Measurements from ENCODE around the gene MEIOC. TPM values are rescaled to one million over a fixed set of nuclear protein-coding genes. Genes with fewer than 3 reads are reported as not detected.

Gene MEIOC
- under 1 TPM in 1 of 4 donors, not detected in 3; 0.17 TPM for total RNA-seq

DNA sequence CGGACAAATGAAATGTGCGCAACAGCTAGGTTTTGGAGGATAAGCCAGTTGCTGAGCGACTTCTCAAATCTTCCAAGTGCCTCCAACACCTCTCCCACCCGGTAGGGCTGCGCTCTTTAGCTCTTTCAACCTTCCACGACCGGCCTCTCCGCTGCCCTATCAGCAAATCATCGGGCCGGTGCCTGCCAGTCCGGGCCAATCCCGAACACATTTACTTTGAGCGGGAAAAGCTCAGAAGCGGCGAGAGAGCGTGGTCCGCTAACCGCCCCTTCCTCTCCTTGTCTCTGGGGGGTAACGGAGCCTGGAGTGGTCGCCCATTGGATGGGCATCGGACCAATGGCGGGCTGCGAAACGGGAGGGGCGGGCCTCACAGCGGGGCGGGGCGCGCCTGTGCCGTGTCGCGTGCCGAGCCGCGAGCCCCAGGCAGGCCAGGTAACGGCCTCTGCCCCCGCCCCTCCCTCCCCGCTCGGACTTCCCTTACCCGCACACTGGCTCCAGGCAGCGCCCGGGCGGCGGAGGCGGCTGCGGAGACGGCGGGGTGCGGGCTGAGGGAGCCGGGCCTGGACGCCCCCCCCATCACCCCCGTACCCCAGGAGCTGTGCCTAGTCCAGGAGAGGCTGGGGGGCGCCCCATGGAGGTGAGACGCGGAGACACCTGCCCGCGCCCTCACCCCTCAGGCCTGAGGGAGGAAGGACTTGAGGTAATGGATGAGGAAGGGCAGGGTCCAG, at the start of gene MEIOC:
Gene MEIOC (plus strand): TSS at position 486 of the 728 bp plus-strand sequence. CDS start 146 bp downstream, at position 632.
- intact Hi-C loops (cut with DNase I; ENCODE audit: low total_unique reads): no loop called here
- no peak for DNase-seq (ENCODE audit: low spot score in 2 of 2)
- 13 to 22% methylated on average over 22 to 28 of the region's 57 CpGs for WGBS, 2 donors
- TF ChIP-seq, protein P1, sequence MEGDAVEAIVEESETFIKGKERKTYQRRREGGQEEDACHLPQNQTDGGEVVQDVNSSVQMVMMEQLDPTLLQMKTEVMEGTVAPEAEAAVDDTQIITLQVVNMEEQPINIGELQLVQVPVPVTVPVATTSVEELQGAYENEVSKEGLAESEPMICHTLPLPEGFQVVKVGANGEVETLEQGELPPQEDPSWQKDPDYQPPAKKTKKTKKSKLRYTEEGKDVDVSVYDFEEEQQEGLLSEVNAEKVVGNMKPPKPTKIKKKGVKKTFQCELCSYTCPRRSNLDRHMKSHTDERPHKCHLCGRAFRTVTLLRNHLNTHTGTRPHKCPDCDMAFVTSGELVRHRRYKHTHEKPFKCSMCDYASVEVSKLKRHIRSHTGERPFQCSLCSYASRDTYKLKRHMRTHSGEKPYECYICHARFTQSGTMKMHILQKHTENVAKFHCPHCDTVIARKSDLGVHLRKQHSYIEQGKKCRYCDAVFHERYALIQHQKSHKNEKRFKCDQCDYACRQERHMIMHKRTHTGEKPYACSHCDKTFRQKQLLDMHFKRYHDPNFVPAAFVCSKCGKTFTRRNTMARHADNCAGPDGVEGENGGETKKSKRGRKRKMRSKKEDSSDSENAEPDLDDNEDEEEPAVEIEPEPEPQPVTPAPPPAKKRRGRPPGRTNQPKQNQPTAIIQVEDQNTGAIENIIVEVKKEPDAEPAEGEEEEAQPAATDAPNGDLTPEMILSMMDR (IDR thresholded peaks at IDR 0.05): no peak
- no peak within 1 kb of the TSS for H3K4me3 ChIP-seq (ENCODE audit: low read depth, poor library complexity, severe bottlenecking)

DNA sequence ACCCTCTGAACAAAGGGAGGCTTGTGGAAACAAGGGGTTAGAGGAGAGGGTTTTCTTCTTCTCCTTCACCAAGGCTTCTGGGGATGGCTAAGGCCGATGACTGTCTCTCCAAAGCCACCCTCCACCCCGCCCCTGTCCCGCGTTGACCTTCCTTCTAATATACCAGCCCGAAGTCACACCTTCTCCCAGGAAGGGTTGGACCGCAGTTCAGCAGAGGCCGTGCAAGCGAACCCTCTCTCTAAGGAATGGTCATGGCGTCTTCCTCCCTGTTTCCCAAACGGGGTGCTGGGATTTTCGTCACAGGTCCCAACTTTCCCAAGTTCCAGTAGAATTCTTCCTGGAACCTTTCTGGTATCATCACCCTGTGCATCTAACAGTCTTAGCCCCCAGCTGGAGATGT, 49.6 kb upstream of the MEIOC start:
- no peak for DNase-seq (ENCODE audit: low spot score in 2 of 2)
- intact Hi-C loops (cut with DNase I; ENCODE audit: low total_unique reads): no loop called here
- no peak overlapping the region for H3K4me3 ChIP-seq (ENCODE audit: low read depth, poor library complexity, severe bottlenecking)
- WGBS, 2 donors: 96 to 98% methylated on average over 11 of the region's 11 CpGs
- no peak for TF ChIP-seq POLR2A (IDR thresholded peaks at IDR 0.05)
- TF ChIP-seq, protein P1 (IDR thresholded peaks at IDR 0.05): no peak

DNA sequence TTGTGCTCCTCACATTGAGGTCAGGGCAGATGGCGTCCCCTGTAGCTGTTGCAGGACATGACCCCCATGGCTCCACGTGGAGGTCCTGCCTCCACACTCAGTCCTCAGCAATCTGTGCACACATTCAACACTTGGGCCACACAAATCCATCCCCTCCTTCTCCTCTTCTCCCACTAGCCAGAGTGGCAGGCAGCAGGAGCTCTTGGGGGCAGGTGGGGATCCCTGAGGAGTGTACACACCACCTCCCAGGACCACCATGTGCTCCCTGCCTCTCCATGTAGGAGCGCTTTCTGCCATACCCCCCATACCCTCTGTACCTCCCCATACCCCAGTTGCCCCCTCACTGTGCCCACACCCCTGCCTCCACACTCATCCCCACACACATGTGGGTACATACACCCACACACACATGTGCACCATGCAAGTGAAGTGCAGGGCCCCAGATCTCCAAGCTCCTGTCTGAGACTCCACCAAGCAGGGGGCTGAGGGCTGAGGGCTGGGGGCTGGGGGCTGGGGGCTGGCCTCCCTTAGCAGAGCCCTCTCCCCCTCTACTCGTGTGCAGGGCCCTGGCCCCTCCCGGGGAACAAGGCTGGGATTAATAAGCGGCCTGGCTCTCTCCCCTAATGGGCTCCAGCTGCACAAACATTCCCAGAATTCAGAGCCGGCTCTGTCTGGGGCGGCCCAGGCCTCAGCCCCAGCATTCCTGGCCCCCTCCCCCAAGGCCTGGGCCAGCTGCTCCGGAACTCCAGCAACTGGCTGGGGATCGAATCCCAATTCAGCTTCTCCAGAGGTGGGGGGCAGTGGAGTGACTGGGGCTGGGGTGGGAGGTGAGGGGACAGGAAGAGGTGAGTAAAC, 48.2 kb upstream of the MEIOC start:
- TF ChIP-seq, protein P1 (IDR thresholded peaks at IDR 0.05): no peak
- no peak for TF ChIP-seq POLR2A (IDR thresholded peaks at IDR 0.05)
- H3K4me3 ChIP-seq (ENCODE audit: low read depth, poor library complexity, severe bottlenecking): no peak overlapping the region
- 57 to 66% methylated on average over 9 to 10 of the region's 10 CpGs for WGBS, 2 donors
- intact Hi-C loops (cut with DNase I; ENCODE audit: low total_unique reads): no loop called here
- DNase-seq (ENCODE audit: low spot score in 2 of 2): no peak

DNA sequence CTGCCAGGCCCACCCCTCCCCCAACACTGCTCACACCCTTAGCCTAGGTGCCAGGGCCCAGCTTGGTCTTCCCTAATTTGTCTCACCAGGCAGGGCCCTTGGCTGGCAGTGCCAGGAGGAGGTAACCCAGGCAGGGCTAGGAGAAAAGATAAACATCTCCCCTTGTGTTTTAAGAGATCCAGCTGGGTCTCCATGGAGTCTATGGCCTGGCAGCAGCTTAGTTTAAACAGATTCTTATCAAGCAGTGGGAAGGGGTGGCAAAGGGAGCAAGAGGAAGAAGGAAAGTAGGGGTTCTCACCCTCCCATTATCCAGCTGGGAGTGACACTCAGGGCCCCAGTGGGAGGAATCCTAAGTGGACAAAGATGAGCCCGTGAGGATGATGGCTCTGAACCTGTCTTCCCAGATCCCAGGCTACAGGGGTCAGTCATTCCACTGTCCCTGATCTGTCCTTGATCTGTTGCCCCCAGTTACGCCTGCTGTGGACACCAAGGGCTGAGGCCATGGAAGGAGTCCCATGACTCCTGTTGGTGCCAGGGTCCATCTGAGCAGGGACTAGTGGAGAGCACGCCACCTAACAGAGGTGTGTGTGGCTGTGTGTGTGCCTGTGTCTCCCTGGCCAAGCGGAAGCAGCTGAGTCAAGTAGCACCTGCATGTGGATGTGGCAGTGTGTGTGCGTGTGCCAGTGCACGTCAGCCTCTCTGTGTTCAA, 47.4 kb upstream of the MEIOC start:
- intact Hi-C loops (cut with DNase I; ENCODE audit: low total_unique reads): no loop called here
- DNase-seq (ENCODE audit: low spot score in 2 of 2): no peak
- TF ChIP-seq, protein P1 (IDR thresholded peaks at IDR 0.05): no peak
- TF ChIP-seq POLR2A (IDR thresholded peaks at IDR 0.05): no peak
- no peak overlapping the region for H3K4me3 ChIP-seq (ENCODE audit: low read depth, poor library complexity, severe bottlenecking)
- WGBS, 2 donors: 86 to 88% methylated on average over 6 of the region's 6 CpGs

DNA sequence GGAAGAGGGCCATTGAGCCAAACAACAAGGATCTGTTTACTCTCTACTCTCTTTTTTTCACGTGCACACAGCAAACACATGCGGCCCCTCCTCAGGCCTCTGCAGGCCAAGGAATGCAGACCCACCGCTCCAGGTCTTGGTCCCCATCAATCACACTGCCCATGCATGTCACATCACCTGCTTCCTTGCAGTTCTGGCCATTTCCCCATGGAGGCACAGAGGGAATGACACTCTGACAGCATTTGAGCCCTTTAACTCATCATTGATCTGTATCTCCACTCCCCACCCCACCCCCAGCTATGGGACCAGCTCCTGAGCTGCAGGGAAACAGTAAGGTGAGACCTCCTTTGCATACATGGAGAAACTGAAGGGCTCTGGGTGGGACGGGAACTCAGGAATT, 45.9 kb upstream of the MEIOC start:
- no peak for DNase-seq (ENCODE audit: low spot score in 2 of 2)
- H3K4me3 ChIP-seq (ENCODE audit: low read depth, poor library complexity, severe bottlenecking): no peak overlapping the region
- intact Hi-C loops (cut with DNase I; ENCODE audit: low total_unique reads): no loop called here
- 62 to 80% methylated on average over 4 of the region's 4 CpGs for WGBS, 2 donors
- TF ChIP-seq, protein P1 (IDR thresholded peaks at IDR 0.05): no peak
- no peak for TF ChIP-seq POLR2A (IDR thresholded peaks at IDR 0.05)

Measured in lower leg skin (tissue), 4 donors.